ENCODE data around the gene SP8. TPM values are rescaled to one million over a fixed set of nuclear protein-coding genes. Genes with fewer than 3 reads are reported as not detected.

The SP8 gene
- total RNA-seq = not detected in 2 replicates

DNA sequence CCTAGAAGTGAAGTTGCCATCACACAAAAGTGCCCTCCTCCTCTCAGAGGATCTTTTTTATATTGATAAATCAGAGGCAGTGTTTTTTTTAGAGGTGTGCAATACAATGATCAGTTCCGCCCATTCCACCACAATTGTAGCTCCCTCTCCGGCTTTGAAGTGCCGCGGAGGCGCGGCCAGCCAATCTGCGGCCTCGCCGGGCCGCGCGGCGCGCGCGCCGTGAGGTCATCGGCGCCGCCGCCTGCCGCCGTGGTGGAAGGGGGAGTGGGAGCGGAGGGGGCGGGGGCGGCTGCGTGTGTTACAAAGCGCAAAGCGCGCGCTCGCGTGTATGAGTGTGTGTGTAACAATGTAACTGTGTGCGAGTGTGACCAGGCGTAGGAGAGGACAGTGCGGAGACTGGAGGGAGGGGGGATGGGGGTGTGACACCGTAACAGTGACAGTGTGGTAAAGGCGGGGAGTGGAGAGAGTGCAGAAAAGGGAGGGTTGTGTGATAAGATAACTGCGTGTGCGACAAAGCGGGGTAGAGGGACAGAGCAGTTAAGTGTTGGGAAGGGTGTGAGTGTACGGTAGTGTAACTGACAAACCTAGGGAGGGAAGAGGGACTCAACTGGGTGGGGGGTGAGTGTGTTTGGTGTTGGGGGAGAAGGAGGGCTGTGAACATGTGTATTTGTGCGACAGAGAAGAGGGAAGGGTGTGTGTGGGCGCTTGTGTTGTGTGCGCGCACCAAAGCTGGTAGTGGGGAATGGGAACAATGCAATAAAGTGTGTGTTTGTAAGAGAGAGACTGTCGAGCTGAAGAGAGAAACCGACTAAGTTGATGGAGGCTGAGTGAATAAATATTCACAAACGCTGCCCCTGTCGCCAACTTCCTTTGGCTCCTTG is at the start of gene SP8:
Gene SP8, minus strand, starts transcription at position 108 of the 881 bp plus-strand sequence. Its CDS starts 88 bp downstream, at position 20.

Other genes starting within 250 kb of the SP8 start
- gene ABCB5, start 171.2 kb downstream of the SP8 start, total RNA-seq = under 0.01 TPM in 1 of 2 replicates, not detected in the other